ENCODE results near the gene MLXIP. TPM values are rescaled to one million over a fixed set of nuclear protein-coding genes. Genes with fewer than 3 reads are reported as not detected.

The MLXIP gene
- total RNA-seq, 1 experiment from 2014 or later: 32.4 TPM

DNA sequence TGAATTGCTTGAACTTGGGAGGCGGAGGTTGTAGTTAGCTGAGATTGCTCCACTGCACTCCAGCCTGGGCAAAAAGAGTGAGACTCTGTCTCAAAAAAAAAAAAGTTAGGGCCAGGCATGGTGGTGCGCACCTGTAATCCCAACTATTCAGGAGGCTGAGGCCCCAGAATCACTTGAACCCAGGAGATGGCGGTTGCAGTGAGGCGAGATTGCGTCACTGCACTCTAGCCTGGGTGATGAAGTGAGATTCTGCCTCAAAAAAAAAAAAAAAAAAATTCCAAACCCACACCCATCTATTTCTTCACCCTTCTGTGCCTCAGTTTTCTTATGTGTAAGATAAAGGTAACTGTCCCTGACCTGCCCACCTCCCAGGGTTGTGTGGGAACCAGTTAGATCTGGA is 11.0 kb upstream of the MLXIP start:
- no peaks in the 10 kb centered on the region for H3K79me2 ChIP-seq (ENCODE audit: insufficient read depth, low read length)
- no peak for TF ChIP-seq CTCF (conservative IDR thresholded peaks at IDR 0.05)

More for the DNA sequence above, 11.0 kb upstream of the MLXIP start:
- no CpG with 5 or more reads among the region's 5 CpGs for WGBS (ENCODE audit: extremely low coverage, insufficient read length, low lambda C conversion rate)
- H2AK5ac ChIP-seq (ENCODE audit: insufficient read length, low read length): no peak overlapping the region
- H3K27ac ChIP-seq (ENCODE audit: insufficient read length, low read depth, low read length): no peak overlapping the region
- H3K9ac ChIP-seq (ENCODE audit: extremely low read depth, insufficient read length, low read length): no peak overlapping the region
- no peaks in the 10 kb centered on the region for H4K20me1 ChIP-seq (ENCODE audit: control insufficient read depth, insufficient read depth, insufficient read length)
- Mint-ChIP-seq H3K9me3 (no peaks in the 10 kb centered on the region), H3K27ac (peak overlapping the region in 1 of 3 experiments; percentile 68; a peak in 1 of 7 replicates), H3K4me3 (no peak overlapping the region), H3K27me3 (ENCODE audit: low read depth) (no peaks in the 10 kb centered on the region), H3K4me1 (peaks cover 32% of the 10 kb centered on the region in 2 experiments), H3K36me3 (ENCODE audit: insufficient read depth in 1 of 3, low read depth in 3 of 3) (peaks cover 14 to 23% (median 16%) of the 10 kb centered on the region in 3 experiments; a peak in 6 of 7 replicates)
- H3K79me1 ChIP-seq (ENCODE audit: insufficient read depth, low read depth, low read length, poor library complexity, severe bottlenecking): no peaks in the 10 kb centered on the region
- no peak overlapping the region for H2BK12ac ChIP-seq (ENCODE audit: insufficient read length, low read depth, low read length)
- no peak overlapping the region for H4K8ac ChIP-seq (replicated peaks; ENCODE audit: insufficient read length, low read depth, low read length)
- H3K4me2 ChIP-seq (ENCODE audit: insufficient read depth, insufficient read length, low read length): no peak overlapping the region
- H2BK120ac ChIP-seq (ENCODE audit: low read depth, low read length, poor library complexity, severe bottlenecking): no peak overlapping the region
- no peak overlapping the region for H2BK20ac ChIP-seq (ENCODE audit: low read depth, low read length, poor library complexity, severe bottlenecking)
- no peak overlapping the region for H3K14ac ChIP-seq (ENCODE audit: insufficient read depth, low read length)
- H2BK5ac ChIP-seq (ENCODE audit: insufficient read length, low read length): no peak overlapping the region
- H3K23me2 ChIP-seq (ENCODE audit: insufficient read length, low read depth, low read length, poor library complexity, severe bottlenecking): peaks cover 8% of the 10 kb centered on the region
- no peak overlapping the region for H3K56ac ChIP-seq (ENCODE audit: insufficient read length, low read depth, low read length)
- H4K5ac ChIP-seq (ENCODE audit: insufficient read length, low read depth, low read length): no peak overlapping the region
- DNase-seq: no peak
- H3K4me1 ChIP-seq (ENCODE audit: insufficient read depth, low read length): no peaks in the 10 kb centered on the region; the same call in 1 of the 2 replicates
- no peak overlapping the region for H4K91ac ChIP-seq (ENCODE audit: insufficient read length, low read depth, low read length)
- H3K9me3 ChIP-seq (ENCODE audit: control insufficient read depth, low read depth, low read length): no peaks in the 10 kb centered on the region
- H2BK15ac ChIP-seq (ENCODE audit: low read depth, low read length): no peak overlapping the region
- no peak overlapping the region for H3K23ac ChIP-seq (ENCODE audit: insufficient read length, low read depth, low read length)
- no peaks in the 10 kb centered on the region for H3K27me3 ChIP-seq (ENCODE audit: insufficient read depth, low read length)
- no peak overlapping the region for H2AFZ ChIP-seq (ENCODE audit: low read length)
- H3K4ac ChIP-seq (ENCODE audit: low read depth, low read length): no peak overlapping the region
- H3T11ph ChIP-seq (ENCODE audit: low read length): no peak overlapping the region
- no peak overlapping the region for H3K18ac ChIP-seq (ENCODE audit: insufficient read length, low read depth, low read length)

Measured in H9 (cell line).